K562 (cell line): ENCODE data around the gene NTN4. TPM values are rescaled to one million over a fixed set of nuclear protein-coding genes. Genes with fewer than 3 reads are reported as not detected.

Source experiments
- ATAC-seq: fragments of 200-7000 bp; cut with Tn5 transposase; 3 replicates; pipeline ENCODE4 v1.9.1; 2020; ENCODE audit warnings: moderate library complexity
- BruUV-seq: library from RNA; stranded (reverse); fragments of 400-500 nt; replicated peaks from 2 replicates; lab custom pipeline; 2021; lab: Mats Ljungman, UMichigan
- CTCF ChIA-PET: fragments of 300-600 bp; formaldehyde crosslinking; extraction: SDS; loops from one replicate; lab custom pipeline; 2021; ENCODE audit warnings: low intra/inter-chr PET ratio; lab: Yijun Ruan, JAX
- POLR2A ChIA-PET: fragments of 300-600, 350-650 bp; sonication (Branson Sonifier 250); formaldehyde crosslinking; extraction: SDS; loops from one replicate; lab custom pipeline; 2021; ENCODE audit warnings: antibody characterized with exemption, inconsistent platforms; lab: Yijun Ruan, JAX
- DNase-seq, 4 experiments: peaks; one replicate each; pipeline versions ENCODE4 v3.0.0 to v3.0.0-alpha.2; 2011 to 2018; ENCODE audit warnings: low spot score in 3 of 4, mixed read lengths in 3 of 4; ENCODE audit errors: extremely low read depth in 1 of 4
- FAIRE-seq: peaks from 2 replicates; lab custom pipeline; 2011; peaks lifted over from hg19 to GRCh38; lab: Jason Lieb, UNC
- H2AFZ ChIP-seq: 2 replicates; pipeline ENCODE4 v1.6.0; 2011; ENCODE audit warnings: low read depth, low read length, control low read depth, inconsistent platforms
- H3K27ac ChIP-seq: fragments of 200-600 bp; 3 replicates; pipeline ENCODE4 v1.8.0; 2011; ENCODE audit warnings: low read depth, mild to moderate bottlenecking, control low read depth, inconsistent platforms, low read length, moderate library complexity, mixed read lengths; ENCODE audit errors: extremely low read depth
- H3K27me3 ChIP-seq, 2 experiments: fragments of 300-600 bp in 1 of 2; 2 replicates in 1 of 2; 3 replicates in 1 of 2; pipeline versions ENCODE4 v1.6.0 to v1.8.0; 2011; ENCODE audit warnings: inconsistent platforms in 2 of 2, low read length in 2 of 2, mild to moderate bottlenecking in 1 of 2, mixed read lengths in 1 of 2, moderate library complexity in 1 of 2; ENCODE audit not compliant: control insufficient read depth in 2 of 2, insufficient read depth in 2 of 2
- H3K36me3 ChIP-seq: fragments of 300-600 bp; 3 replicates; pipeline ENCODE4 v1.8.0; 2011; ENCODE audit warnings: mild to moderate bottlenecking, low read length, inconsistent platforms; ENCODE audit not compliant: control insufficient read depth, insufficient read depth
- H3K4me1 ChIP-seq, 2 experiments: fragments of 200-600 bp in 1 of 2; replicated peaks in 1 of 2; 2 replicates in 1 of 2; 3 replicates in 1 of 2; pipeline versions ENCODE4 v1.5.1 to v1.8.0; 2011; ENCODE audit warnings: inconsistent platforms in 2 of 2, low read length in 2 of 2, mild to moderate bottlenecking in 1 of 2, mixed read lengths in 1 of 2, moderate library complexity in 1 of 2; ENCODE audit not compliant: control insufficient read depth in 2 of 2, insufficient read depth in 2 of 2
- H3K4me2 ChIP-seq: 2 replicates; pipeline ENCODE4 v1.6.1; 2011; ENCODE audit warnings: low read length, control low read depth, inconsistent platforms, mixed read lengths; ENCODE audit not compliant: insufficient read depth
- H3K4me3 ChIP-seq: fragments of 200-600 bp; sonication (generic), shearing (Covaris generic); 2 replicates; pipeline ENCODE4 v1.5.1; 2016; ENCODE audit warnings: control low read depth, inconsistent platforms
- H3K79me2 ChIP-seq: fragments of 200-600 bp; 3 replicates; pipeline ENCODE4 v1.8.0; 2011; ENCODE audit warnings: low read length, inconsistent platforms; ENCODE audit not compliant: control insufficient read depth, insufficient read depth
- H3K9ac ChIP-seq, 2 experiments: 2 replicates each; pipeline versions ENCODE4 v1.6.0 to v1.6.1; 2011; ENCODE audit warnings: low read depth in 2 of 2, low read length in 2 of 2, control low read depth in 1 of 2, inconsistent platforms in 1 of 2, mild to moderate bottlenecking in 1 of 2, mixed read lengths in 1 of 2; ENCODE audit not compliant: insufficient read depth in 1 of 2
- H3K9me1 ChIP-seq: one replicate; pipeline ENCODE4 v1.6.0; 2011; ENCODE audit warnings: inconsistent platforms, mild to moderate bottlenecking, low read length, moderate library complexity; ENCODE audit not compliant: control insufficient read depth, insufficient read depth
- H3K9me3 ChIP-seq: replicated peaks from 2 replicates; pipeline ENCODE4 v1.5.1; 2011; ENCODE audit warnings: low read depth, low read length, inconsistent platforms; ENCODE audit not compliant: control insufficient read depth, insufficient read depth
- H4K20me1 ChIP-seq: replicated peaks from 2 replicates; pipeline ENCODE4 v1.6.1; 2011; ENCODE audit warnings: low read length, inconsistent platforms, mixed read lengths; ENCODE audit not compliant: control insufficient read depth, insufficient read depth
- CBX1 ChIP-seq: sonication (generic); IDR thresholded peaks from 2 replicates; pipeline ENCODE4 v1.6.1; 2016; ENCODE audit warnings: antibody characterized with exemption, low read depth, mild to moderate bottlenecking
- CGGBP1 ChIP-seq: fragments of 250-450 bp; sonication (Bioruptor Pico); IDR thresholded peaks from 2 replicates; pipeline ENCODE4 v1.9.0; 2021; ENCODE audit warnings: mild to moderate bottlenecking
- CREM ChIP-seq: IDR thresholded peaks from 2 replicates; pipeline ENCODE4 v1.6.1; 2014; ENCODE audit warnings: antibody characterized with exemption, low read depth
- E4F1 ChIP-seq: fragments of 250-450 bp; sonication (Bioruptor Pico); IDR thresholded peaks from 2 replicates; pipeline ENCODE4 v1.5.0; 2021; ENCODE audit warnings: mild to moderate bottlenecking, borderline replicate concordance
- ERF ChIP-seq: fragments of 450-650 bp; formaldehyde crosslinking; IDR thresholded peaks from 2 replicates; pipeline ENCODE4 v1.4.0; 2020; ENCODE audit warnings: mild to moderate bottlenecking, mixed read lengths
- MLLT1 ChIP-seq, 2 experiments: fragments of 450-650 bp; IDR thresholded peaks; 2 replicates each; pipeline ENCODE4 v1.6.1; 2016
- MTF1 ChIP-seq: fragments of 250-450 bp; sonication (Bioruptor Pico); IDR thresholded peaks from 2 replicates; pipeline ENCODE4 v1.9.0; 2021; ENCODE audit warnings: moderate library complexity, mild to moderate bottlenecking, inconsistent platforms, borderline replicate concordance
- NFXL1 ChIP-seq: fragments of 450-650 bp; formaldehyde crosslinking; IDR thresholded peaks from 2 replicates; pipeline ENCODE4 v1.4.0; 2021; ENCODE audit warnings: mild to moderate bottlenecking
- SOX6 ChIP-seq: fragments of 450-650 bp; IDR thresholded peaks from 2 replicates; pipeline ENCODE4 v1.6.1; 2014; ENCODE audit warnings: mild to moderate bottlenecking
- ZNF146 ChIP-seq: IDR thresholded peaks from one replicate; pipeline ENCODE4 v1.6.1; 2018; ENCODE audit warnings: missing compliant biosample characterization; ENCODE audit not compliant: unreplicated experiment
- ZNF277 ChIP-seq: fragments of 250-450 bp; sonication (Bioruptor Pico); IDR thresholded peaks from 2 replicates; pipeline ENCODE4 v1.8.0; 2022; ENCODE audit warnings: inconsistent platforms, mild to moderate bottlenecking, moderate library complexity, borderline replicate concordance
- ZNF507 ChIP-seq: conservative IDR thresholded peaks from 2 replicates; pipeline ENCODE4 v1.6.1; 2017; ENCODE audit warnings: missing genetic modification characterization, missing compliant biosample characterization
- ZNF696 ChIP-seq: fragments of 250-450 bp; sonication (Bioruptor Pico); conservative IDR thresholded peaks from 2 replicates; pipeline ENCODE4 v1.4.0; 2020; ENCODE audit warnings: mild to moderate bottlenecking, moderate library complexity
- ZNF77 ChIP-seq: fragments of 250-450 bp; sonication (Bioruptor Pico); IDR thresholded peaks from 2 replicates; pipeline ENCODE4 v1.5.0; 2020
- WGBS: fragments of 100-300 bp; shearing (Covaris generic); methylation state at CpG from one replicate; pipeline ENCODE4 v1.1.6; 2016; ENCODE audit warnings: low coverage, mixed read lengths; ENCODE audit not compliant: insufficient coverage; ENCODE audit errors: missing lambda C conversion rate; 5-methylcytosine and 5-hydroxymethylcytosine counted together
- in situ Hi-C: fragments of 300-500 bp; cut with MboI; formaldehyde crosslinking; loops from 4 replicates; pipeline ENCODE4 v1.15.0; 2018; ENCODE audit warnings: inconsistent platforms, mixed read lengths
- intact Hi-C: fragments of 100-400 bp; cut with micrococcal nuclease; formaldehyde crosslinking; loops from 2 replicates; pipeline ENCODE4 v1.14.2; 2022
- polyA plus RNA-seq, 8 experiments: library from polyadenylated mRNA; depleted of rRNA in 4 of 8; stranded (reverse) in 5 of 8; unstranded in 3 of 8; fragments of >200 nt; fragmentation: Nextera tagmentation in 2 of 8; fragmentation: Illumina TruSeq in 1 of 8; extraction: Ambion mirVana in 2 of 8; extraction: Trizol in 1 of 8; gene quantifications; 2 replicates each; pipeline versions ENCODE4 v1.2.1 to v1.2.3, GENCODE V29; 2011 to 2014; ENCODE audit warnings: inconsistent platforms in 1 of 8, missing spikeins in 1 of 8
- total RNA-seq, 7 experiments: library from RNA; depleted of rRNA in 6 of 7; stranded (reverse); fragments of >200 nt in 6 of 7; fragmentation: Illumina TruSeq in 2 of 7; extraction: Trizol in 2 of 7; gene quantifications; 2 replicates each; pipeline versions ENCODE4 v1.2.1 to v1.2.3, GENCODE V29; 2011 to 2021; ENCODE audit warnings: low replicate concordance in 1 of 7

The NTN4 gene
- total and polyA plus RNA-seq, 9 of the 15 experiments (the other 6 are each of a cell fraction or from before 2014, with no cell fraction given) = 0.13 TPM; not detected in 8

- peaks cover 2 to 19% of the 10 kb centered on the region in 2 experiments; a peak in 3 of 5 replicates for H3K27me3 ChIP-seq
- no peaks in the 10 kb centered on the region for H3K9me3 ChIP-seq
- no peak overlapping the region for H3K27ac ChIP-seq
- H3K79me2 ChIP-seq = no peaks in the 10 kb centered on the region
- H3K9me1 ChIP-seq = no peaks in the 10 kb centered on the region
- no peaks in the 10 kb centered on the region for H4K20me1 ChIP-seq
- FAIRE-seq (no peak), DNase-seq (no peak), ATAC-seq (no peak)
- in situ Hi-C loops (no loop called here), intact Hi-C loops (no loop called here)
- CTCF ChIA-PET = no interaction called here
- TF ChIP-seq CBX1 (no peak), ERF (CRISPR knock-in tag) (no peak), ZNF77 (CRISPR knock-in tag) (no peak), MTF1 (CRISPR knock-in tag) (no peak), CREM (no peak), ZNF696 (no peak), E4F1 (CRISPR knock-in tag) (no peak), ZNF146 (CRISPR knock-in tag) (no peak), MLLT1 (IDR thresholded peaks at IDR 0.05) (no peak), NFXL1 (no peak), ZNF507 (no peak), ZNF277 (CRISPR knock-in tag) (no peak), SOX6 (no peak), CGGBP1 (CRISPR knock-in tag) (no peak)
- H3K4me1 ChIP-seq = no peaks in the 10 kb centered on the region
- H3K4me2 ChIP-seq = no peak overlapping the region
- 0% methylated on average over 2 of the region's 2 CpGs for WGBS
- BruUV-seq = no TSS peak
- no peaks in the 10 kb centered on the region for H3K36me3 ChIP-seq
- POLR2A ChIA-PET = no interaction called here
- H3K4me3 ChIP-seq = no peak overlapping the region
- no peak overlapping the region for H3K9ac ChIP-seq
- H2AFZ ChIP-seq = no peak overlapping the region
Observed at GRCh38 chr12:95673576-95673975, 117.0 kb downstream of the NTN4 start.
